ENCODE measurements around the gene SH3RF1. TPM values are rescaled to one million over a fixed set of nuclear protein-coding genes. Genes with fewer than 3 reads are reported as not detected.

SH3RF1 gene
- total and polyA plus RNA-seq, 2 of the 13 experiments (the other 11 are each of a cell fraction or from before 2014, with no cell fraction given) = 3.1 to 3.2 TPM

DNA sequence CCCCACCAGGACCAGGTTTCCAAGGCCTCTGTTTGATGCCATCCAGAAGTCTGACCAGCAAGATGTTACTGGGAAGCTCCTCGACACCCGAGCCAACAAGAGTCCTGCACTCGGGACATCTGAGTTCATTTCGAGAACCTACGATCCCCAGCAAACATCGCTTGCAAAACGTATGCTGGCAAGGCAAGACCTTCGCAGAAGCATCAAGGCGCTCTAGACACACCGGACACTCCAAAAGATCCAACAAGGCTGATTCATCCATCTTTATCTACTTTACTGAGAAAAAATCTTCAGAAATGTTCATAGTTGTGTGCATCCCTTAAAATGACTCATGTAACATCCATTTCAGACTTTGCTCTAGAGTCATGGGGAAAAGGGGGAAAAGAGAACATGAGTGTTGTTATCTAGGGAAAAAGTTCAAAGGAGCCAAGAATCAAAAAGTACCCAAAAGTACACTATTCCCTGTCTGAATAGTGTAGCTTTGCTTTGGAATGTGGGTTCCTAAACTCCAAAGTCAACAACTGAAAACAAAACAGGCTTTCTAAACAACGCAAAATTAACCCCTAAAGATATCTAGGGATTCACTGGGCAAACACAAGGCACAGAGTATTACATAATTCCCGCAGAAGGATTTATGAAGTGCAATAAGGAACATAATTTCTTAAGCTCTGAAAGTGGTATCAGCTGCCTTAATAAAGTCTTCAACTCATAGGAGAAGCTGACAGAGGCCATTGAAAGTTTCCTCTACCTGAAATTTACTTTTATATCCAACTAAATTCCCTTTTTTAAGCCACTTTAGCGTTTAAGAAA is 1.6 kb downstream of the SH3RF1 start (continued):
- TF ChIP-seq PAXIP1 (CRISPR knock-in tag; conservative IDR thresholded peaks at IDR 0.05) (peak; percentile 49; the same call in 1 of the 2 replicates), NCOA1 (CRISPR knock-in tag; IDR thresholded peaks at IDR 0.05) (no peak), NONO (IDR thresholded peaks at IDR 0.05) (no peak), NONO (CRISPR knock-in tag; conservative IDR thresholded peaks at IDR 0.05) (no peak), FOSL2 (CRISPR knock-in tag; IDR thresholded peaks at IDR 0.05) (peak; percentile 77), ZNF124 (CRISPR knock-in tag; IDR thresholded peaks at IDR 0.05) (no peak), ZNF546 (CRISPR knock-in tag; conservative IDR thresholded peaks at IDR 0.05) (no peak), ZNF207 (IDR thresholded peaks at IDR 0.05; ENCODE audit: borderline replicate concordance) (no peak), MAFG (CRISPR knock-in tag; IDR thresholded peaks at IDR 0.05) (no peak), ZNF629 (CRISPR knock-in tag; conservative IDR thresholded peaks at IDR 0.05) (no peak), E2F1 (CRISPR knock-in tag; IDR thresholded peaks at IDR 0.05) (no peak), ZNF232 (CRISPR knock-in tag; IDR thresholded peaks at IDR 0.05; ENCODE audit: borderline replicate concordance) (no peak), NBN (conservative IDR thresholded peaks at IDR 0.05) (no peak), ZNF652 (CRISPR knock-in tag; IDR thresholded peaks at IDR 0.05; ENCODE audit: borderline replicate concordance, low read depth) (peak; percentile 83), ZNF30 (CRISPR knock-in tag; IDR thresholded peaks at IDR 0.05) (no peak), MED1 (CRISPR knock-in tag; IDR thresholded peaks at IDR 0.05) (no peak)
- TF ChIP-seq, protein P1, sequence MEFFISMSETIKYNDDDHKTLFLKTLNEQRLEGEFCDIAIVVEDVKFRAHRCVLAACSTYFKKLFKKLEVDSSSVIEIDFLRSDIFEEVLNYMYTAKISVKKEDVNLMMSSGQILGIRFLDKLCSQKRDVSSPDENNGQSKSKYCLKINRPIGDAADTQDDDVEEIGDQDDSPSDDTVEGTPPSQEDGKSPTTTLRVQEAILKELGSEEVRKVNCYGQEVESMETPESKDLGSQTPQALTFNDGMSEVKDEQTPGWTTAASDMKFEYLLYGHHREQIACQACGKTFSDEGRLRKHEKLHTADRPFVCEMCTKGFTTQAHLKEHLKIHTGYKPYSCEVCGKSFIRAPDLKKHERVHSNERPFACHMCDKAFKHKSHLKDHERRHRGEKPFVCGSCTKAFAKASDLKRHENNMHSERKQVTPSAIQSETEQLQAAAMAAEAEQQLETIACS (CRISPR knock-in tag; IDR thresholded peaks at IDR 0.05) = no peak
- TF ChIP-seq, protein P2, sequence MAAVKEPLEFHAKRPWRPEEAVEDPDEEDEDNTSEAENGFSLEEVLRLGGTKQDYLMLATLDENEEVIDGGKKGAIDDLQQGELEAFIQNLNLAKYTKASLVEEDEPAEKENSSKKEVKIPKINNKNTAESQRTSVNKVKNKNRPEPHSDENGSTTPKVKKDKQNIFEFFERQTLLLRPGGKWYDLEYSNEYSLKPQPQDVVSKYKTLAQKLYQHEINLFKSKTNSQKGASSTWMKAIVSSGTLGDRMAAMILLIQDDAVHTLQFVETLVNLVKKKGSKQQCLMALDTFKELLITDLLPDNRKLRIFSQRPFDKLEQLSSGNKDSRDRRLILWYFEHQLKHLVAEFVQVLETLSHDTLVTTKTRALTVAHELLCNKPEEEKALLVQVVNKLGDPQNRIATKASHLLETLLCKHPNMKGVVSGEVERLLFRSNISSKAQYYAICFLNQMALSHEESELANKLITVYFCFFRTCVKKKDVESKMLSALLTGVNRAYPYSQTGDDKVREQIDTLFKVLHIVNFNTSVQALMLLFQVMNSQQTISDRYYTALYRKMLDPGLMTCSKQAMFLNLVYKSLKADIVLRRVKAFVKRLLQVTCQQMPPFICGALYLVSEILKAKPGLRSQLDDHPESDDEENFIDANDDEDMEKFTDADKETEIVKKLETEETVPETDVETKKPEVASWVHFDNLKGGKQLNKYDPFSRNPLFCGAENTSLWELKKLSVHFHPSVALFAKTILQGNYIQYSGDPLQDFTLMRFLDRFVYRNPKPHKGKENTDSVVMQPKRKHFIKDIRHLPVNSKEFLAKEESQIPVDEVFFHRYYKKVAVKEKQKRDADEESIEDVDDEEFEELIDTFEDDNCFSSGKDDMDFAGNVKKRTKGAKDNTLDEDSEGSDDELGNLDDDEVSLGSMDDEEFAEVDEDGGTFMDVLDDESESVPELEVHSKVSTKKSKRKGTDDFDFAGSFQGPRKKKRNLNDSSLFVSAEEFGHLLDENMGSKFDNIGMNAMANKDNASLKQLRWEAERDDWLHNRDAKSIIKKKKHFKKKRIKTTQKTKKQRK (IDR thresholded peaks at IDR 0.05; ENCODE audit: low read length) = no peak
- TF ChIP-seq, protein P3, sequence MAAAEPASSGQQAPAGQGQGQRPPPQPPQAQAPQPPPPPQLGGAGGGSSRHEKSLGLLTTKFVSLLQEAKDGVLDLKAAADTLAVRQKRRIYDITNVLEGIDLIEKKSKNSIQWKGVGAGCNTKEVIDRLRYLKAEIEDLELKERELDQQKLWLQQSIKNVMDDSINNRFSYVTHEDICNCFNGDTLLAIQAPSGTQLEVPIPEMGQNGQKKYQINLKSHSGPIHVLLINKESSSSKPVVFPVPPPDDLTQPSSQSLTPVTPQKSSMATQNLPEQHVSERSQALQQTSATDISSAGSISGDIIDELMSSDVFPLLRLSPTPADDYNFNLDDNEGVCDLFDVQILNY (CRISPR knock-in tag; conservative IDR thresholded peaks at IDR 0.05) = no peak

Data from HepG2 (cell line).